NOMO-1 treated with DMSO at 0.1 percent for 48 hours (cell line): ENCODE results near the gene TEDC2.
"Not testable (repeated sequence)": the region's sequence is repeated elsewhere in the genome, so short reads cannot be mapped to it uniquely, and the experiment has no call there.

Source experiments
- DNase-seq: peaks from one replicate; lab custom pipeline; 2025; ENCODE audit not compliant: unreplicated experiment; lab: John Stamatoyannopoulos, UW

The TEDC2 gene

GRCh38 chr16:2437032-2437790 lies 22.7 kb upstream of the TEDC2 start:
- no peak for DNase-seq

GRCh38 chr16:2438121-2438520 lies 21.8 kb upstream of the TEDC2 start:
- DNase-seq, result no peak

GRCh38 chr16:2439598-2439997 lies 20.3 kb upstream of the TEDC2 start:
- no peak for DNase-seq

DNA sequence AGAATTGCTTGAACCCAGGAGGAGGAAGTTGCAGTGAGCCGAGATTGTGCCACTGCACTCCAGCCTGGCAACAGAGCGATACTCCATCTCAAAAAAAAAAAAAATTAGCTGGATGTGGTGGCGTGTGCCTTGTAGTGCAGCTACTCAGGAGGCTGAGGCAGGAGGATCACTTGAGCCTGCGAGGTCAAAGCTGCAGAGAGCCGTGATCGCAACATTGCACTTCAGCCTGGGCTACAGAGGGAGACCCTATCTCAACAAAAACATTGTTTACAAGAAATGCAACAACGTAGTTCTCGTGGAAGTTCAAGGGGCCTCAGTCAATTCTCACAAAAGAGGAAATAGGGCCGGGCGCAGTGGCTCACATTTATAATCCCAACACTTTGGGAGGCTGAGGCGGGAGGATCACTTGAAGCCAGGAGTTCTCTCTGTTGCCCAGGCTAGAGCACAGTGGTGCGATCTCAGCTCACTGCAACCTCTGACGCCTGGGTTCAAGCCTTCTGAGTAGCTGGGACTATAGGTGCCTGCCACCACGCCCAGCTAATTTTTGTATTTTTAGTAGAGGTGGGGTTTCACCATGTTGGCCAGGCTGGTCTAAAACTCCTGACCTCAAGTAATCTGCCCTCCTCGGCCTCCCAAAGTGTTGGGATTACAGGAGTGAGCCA lies 18.6 kb upstream of the TEDC2 start:
- DNase-seq, result not testable (repeated sequence)

DNA sequence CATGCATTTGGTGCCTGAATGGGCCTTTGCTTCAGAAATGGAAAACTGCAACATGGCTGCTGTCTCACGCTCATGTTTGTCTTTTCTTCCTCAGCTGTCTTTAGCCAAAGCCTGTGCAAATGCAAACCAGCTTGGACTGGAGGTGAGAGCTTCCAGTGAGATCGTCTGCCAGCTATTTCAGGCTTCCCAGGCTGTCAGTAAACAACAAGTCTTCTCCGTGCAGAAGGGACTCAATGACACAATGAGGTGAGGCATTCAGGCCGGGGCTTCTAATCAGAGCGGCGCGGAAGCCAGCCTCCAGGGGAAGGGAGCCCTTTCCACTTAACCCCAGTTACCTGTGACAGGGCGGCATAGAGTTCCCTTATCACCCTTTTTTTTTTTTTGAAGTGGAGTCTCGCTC lies 16.4 kb upstream of the TEDC2 start:
- DNase-seq, result no peak

GRCh38 chr16:2447920-2448583 lies 11.9 kb upstream of the TEDC2 start:
- no peak for DNase-seq

- no peak for DNase-seq
Observed at GRCh38 chr16:2449118-2449517, 10.8 kb upstream of the TEDC2 start.

- DNase-seq, result no peak
Observed at GRCh38 chr16:2450535-2450934, 9.4 kb upstream of the TEDC2 start.

DNA sequence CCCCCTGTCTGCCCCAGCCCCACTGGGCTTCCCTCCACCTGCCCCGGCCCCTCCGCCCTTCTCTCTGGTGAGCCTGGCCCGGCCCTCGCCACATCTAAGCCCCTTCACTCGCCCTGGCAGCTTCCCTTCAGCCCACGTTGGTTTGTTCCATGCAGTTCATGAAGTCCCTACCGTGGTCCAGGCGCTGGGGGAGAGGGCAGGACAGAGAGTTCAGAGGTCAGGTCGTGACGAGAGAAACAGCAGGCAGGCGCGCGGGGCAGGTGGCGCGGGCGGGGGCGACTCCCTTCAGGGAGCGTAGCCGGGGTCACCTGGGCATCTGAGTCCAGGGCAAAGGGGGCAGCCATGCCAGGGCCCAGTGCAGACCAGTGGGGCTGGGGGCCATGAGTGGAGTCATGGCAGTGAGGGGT lies 8.9 kb upstream of the TEDC2 start:
- no peak for DNase-seq

- no peak for DNase-seq
Observed at GRCh38 chr16:2451851-2452320, 8.0 kb upstream of the TEDC2 start.

GRCh38 chr16:2452650-2453049 lies 7.3 kb upstream of the TEDC2 start:
- DNase-seq, result no peak

DNA sequence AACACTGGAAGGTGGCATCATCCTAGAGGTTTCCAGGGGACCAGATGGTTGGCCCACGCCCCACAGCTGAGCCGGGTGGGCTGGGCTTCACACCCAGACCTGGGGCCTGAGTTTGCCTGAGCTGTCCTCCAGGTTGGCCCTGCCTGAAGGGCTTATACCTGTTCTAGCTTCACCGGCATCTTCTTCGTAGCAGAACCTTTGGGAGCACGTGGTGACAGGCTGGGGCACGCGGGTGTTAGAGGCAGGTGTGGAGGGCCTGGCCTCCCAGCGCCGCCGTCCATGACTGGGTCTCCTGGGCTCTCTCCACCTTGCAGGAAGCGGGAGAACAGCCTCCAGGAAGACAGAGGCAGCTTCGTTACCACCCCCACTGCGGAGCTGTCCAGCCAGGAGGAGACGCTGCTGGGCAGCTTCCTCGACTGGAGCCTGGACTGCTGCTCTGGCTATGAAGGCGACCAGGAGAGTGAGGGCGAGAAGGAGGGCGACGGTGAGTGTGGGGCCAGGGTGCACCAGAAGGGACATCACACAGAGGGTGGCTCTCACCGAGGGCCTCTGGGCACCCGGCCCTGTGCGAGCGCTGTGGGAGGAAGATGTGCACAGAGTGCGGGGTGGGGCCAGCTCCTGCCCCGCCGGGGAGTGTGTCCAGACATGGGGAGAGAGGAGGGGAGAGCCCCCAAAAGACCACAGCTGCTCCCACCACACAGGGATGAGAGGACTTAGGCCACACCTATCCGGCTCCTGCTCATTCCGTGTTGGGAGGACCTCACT lies 4.6 kb upstream of the TEDC2 start:
- no peak for DNase-seq

- DNase-seq, result no peak
Observed at GRCh38 chr16:2456551-2457153, 3.3 kb upstream of the TEDC2 start.

DNA sequence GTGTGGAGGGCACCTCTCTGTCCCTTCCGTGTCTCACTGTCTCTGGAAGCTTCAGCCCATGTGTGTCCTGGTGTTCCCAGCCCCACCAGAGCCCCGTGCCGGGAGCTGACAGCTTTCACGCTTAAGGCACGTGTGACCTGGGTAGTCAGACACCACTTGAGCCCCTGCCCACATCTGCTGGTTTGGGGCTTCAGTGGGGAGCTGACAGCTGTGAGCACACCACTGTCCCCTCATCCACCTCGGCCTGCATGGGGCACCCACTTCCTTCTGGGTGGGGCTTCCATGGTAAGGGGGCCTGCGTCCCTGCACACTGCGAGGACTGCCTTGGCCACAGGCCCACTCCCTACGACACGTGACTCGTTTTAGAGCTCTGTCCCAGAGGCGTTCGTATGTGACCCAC lies 2.6 kb upstream of the TEDC2 start:
- DNase-seq, result no peak

DNA sequence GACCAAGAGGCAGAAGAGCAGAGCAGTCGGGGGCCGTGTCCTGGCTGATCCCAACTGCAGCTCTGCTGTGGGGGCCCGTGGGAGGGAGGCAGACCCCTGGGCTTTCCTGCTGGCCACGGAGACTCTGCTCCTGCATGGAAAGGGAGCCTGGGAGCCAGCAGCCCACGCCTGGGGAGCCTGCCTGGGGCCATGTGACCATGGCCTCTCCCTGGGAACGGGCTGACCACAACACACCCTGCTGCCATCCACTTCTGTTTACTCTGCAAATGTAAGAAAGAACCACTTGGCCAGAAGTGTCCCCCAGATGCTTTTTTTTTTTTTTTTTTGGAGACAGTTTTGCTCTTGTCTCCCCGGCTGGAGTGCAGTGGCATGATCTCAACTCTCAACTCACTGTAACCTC lies 2.0 kb upstream of the TEDC2 start:
- no peak for DNase-seq

GRCh38 chr16:2458887-2459646 lies 842 bp upstream of the TEDC2 start:
- DNase-seq, result no peak

DNA sequence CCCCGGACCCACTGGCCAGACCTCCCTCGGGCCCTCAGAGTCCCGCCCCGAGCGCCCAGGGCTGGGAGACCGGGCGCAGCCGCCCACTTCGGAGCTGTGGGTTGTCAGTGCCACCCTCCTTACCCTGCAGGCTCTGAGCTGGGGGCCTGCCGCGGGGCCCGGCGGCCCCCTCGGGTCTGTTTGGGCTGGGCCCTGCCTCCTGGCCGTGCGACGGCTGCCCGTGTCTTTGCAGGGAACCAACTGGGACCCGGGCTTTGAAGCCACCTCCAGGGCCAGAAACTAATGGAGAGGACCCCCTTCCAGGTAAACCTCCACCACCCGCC lies 443 bp downstream of the TEDC2 start:
- no peak for DNase-seq

- no peak for DNase-seq
Observed at GRCh38 chr16:2460916-2461315, 1.0 kb downstream of the TEDC2 start.

DNA sequence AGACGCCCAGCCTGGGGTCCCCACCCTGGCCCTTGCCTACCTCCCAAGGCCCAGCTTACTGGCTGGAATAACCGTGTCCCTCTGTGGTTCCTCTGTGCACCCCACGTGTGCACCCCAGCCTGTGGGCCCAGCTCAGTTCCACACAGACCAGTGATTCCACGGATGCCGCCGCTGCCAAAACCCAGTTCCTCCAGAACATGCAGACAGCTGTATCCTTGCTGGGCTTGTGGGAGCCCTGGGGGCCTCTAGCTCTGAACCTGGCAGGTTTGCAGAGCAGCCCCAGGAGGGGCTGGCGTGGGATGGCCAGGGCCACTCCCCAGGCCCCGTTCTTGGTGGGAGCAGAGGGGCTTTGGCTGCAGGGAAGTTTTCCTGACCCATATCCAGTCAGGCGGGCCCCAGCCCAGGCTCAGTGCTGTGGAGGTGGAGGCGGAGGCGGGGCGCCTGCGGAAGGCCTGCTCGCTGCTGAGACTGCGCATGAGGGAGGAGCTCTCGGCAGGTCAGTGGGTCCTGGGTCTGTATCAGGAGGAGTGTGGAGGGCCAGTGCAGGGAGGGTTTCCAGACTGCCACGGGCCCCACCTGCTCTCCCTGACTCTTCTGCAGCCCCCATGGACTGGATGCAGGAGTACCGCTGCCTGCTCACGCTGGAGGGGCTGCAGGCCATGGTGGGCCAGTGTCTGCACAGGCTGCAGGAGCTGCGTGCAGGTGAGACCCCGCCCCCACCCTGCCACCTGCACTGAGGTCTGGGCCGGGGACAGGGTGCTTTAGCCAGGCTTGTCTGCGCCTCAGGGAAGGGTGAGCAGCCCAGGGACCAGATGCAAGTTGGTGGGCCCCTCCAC lies 2.3 kb downstream of the TEDC2 start:
- DNase-seq, result no peak

- no peak for DNase-seq
Observed at GRCh38 chr16:2464333-2464732, 4.4 kb downstream of the TEDC2 start.
